Measurements from ENCODE around the gene CACNA2D4.

The CACNA2D4 gene

GRCh38 chr12:1885082-1885596 lies 33.3 kb downstream of the CACNA2D4 start:
- in situ Hi-C loops (cut with HindIII; ENCODE audit: low sequenced_read_pairs), result loop anchor here (5.0 kb wide), 1 partner anchor 42 kb away; no protein-coding TSS in a partner anchor
- H3K4me3 ChIP-seq (ENCODE audit: low read depth, low read length), result no peak overlapping the region
- no peak for TF ChIP-seq CTCF (IDR thresholded peaks at IDR 0.05; ENCODE audit: low read depth, low read length, missing control alignments)
- no peak for DNase-seq (ENCODE audit: low read depth)

GRCh38 chr12:1884651-1885050 lies 33.8 kb downstream of the CACNA2D4 start:
- in situ Hi-C loops (cut with HindIII; ENCODE audit: low sequenced_read_pairs), result loop anchor here (5.0 kb wide), 1 partner anchor 43 kb away; no protein-coding TSS in a partner anchor
- TF ChIP-seq CTCF (IDR thresholded peaks at IDR 0.05; ENCODE audit: low read depth, low read length, missing control alignments), result no peak
- H3K4me3 ChIP-seq (ENCODE audit: low read depth, low read length), result no peak overlapping the region
- DNase-seq (ENCODE audit: low read depth), result no peak

GRCh38 chr12:1883513-1883912 lies 34.9 kb downstream of the CACNA2D4 start:
- TF ChIP-seq CTCF (IDR thresholded peaks at IDR 0.05; ENCODE audit: low read depth, low read length, missing control alignments), result no peak
- in situ Hi-C loops (cut with HindIII; ENCODE audit: low sequenced_read_pairs), result no loop called here
- DNase-seq (ENCODE audit: low read depth), result no peak
- H3K4me3 ChIP-seq (ENCODE audit: low read depth, low read length), result no peak overlapping the region

- in situ Hi-C loops (cut with HindIII; ENCODE audit: low sequenced_read_pairs), result no loop called here
- DNase-seq (ENCODE audit: low read depth), result no peak
- no peak overlapping the region for H3K4me3 ChIP-seq (ENCODE audit: low read depth, low read length)
- no peak for TF ChIP-seq CTCF (IDR thresholded peaks at IDR 0.05; ENCODE audit: low read depth, low read length, missing control alignments)
These were observed 35.5 kb downstream of the CACNA2D4 start for GRCh38 chr12:1882850-1883470.

- TF ChIP-seq CTCF (IDR thresholded peaks at IDR 0.05; ENCODE audit: low read depth, low read length, missing control alignments), result no peak
- in situ Hi-C loops (cut with HindIII; ENCODE audit: low sequenced_read_pairs), result no loop called here
- no peak overlapping the region for H3K4me3 ChIP-seq (ENCODE audit: low read depth, low read length)
- no peak for DNase-seq (ENCODE audit: low read depth)
These were observed 36.0 kb downstream of the CACNA2D4 start for GRCh38 chr12:1882405-1882804.

GRCh38 chr12:1881936-1882335 lies 36.5 kb downstream of the CACNA2D4 start:
- TF ChIP-seq CTCF (IDR thresholded peaks at IDR 0.05; ENCODE audit: low read depth, low read length, missing control alignments), result no peak
- no peak for DNase-seq (ENCODE audit: low read depth)
- no peak overlapping the region for H3K4me3 ChIP-seq (ENCODE audit: low read depth, low read length)
- in situ Hi-C loops (cut with HindIII; ENCODE audit: low sequenced_read_pairs), result no loop called here

Data from astrocyte of the cerebellum (primary cell).